ENCODE data around the gene RFLNA. TPM values are rescaled to one million over a fixed set of nuclear protein-coding genes. Genes with fewer than 3 reads are reported as not detected.

RFLNA gene
- total and polyA plus RNA-seq, 2 experiments from 2014 or later: 3.9 to 20.4 TPM

- no peak for TF ChIP-seq NANOG (IDR thresholded peaks at IDR 0.05; ENCODE audit: borderline replicate concordance)
- no peak for TF ChIP-seq CTCF (conservative IDR thresholded peaks at IDR 0.05; ENCODE audit: low read depth in 2 of 2)
- TF ChIP-seq EZH2phosphoT487 (IDR thresholded peaks at IDR 0.05; ENCODE audit: unreplicated experiment): no peak
- TF ChIP-seq ZNF114 (CRISPR knock-in tag; IDR thresholded peaks at IDR 0.05): no peak
- TF ChIP-seq ZNF331 (CRISPR knock-in tag; IDR thresholded peaks at IDR 0.05; ENCODE audit: low read depth): no peak
- TF ChIP-seq POLR2AphosphoS5 (IDR thresholded peaks at IDR 0.05; ENCODE audit: low read depth): no peak
These were observed 14.3 kb downstream of the RFLNA start (continued) for GRCh38 chr12:124309231-124309630.

- H3K27me3 ChIP-seq (ENCODE audit: insufficient read depth): no peaks in the 10 kb centered on the region
- TF ChIP-seq ZNF114 (CRISPR knock-in tag; IDR thresholded peaks at IDR 0.05) (no peak), POLR2AphosphoS5 (IDR thresholded peaks at IDR 0.05; ENCODE audit: low read depth) (no peak)
- no peak for ATAC-seq
These were observed 14.9 kb downstream of the RFLNA start for GRCh38 chr12:124309744-124310143.

GRCh38 chr12:124310178-124310577 lies 15.3 kb downstream of the RFLNA start:
- Histone ChIP-seq H3K9me2 (ENCODE audit: insufficient read depth) (no peaks in the 10 kb centered on the region), H3K79me2 (replicated peaks; ENCODE audit: insufficient read depth) (peaks cover under 1% of the 10 kb centered on the region; the same call in 1 of the 2 replicates), H3K4me2 (no peak overlapping the region), H3F3A (replicated peaks; ENCODE audit: low read depth) (no peaks in the 10 kb centered on the region), H3K4me3 (no peak overlapping the region), H3K27ac (ENCODE audit: low read depth) (no peak overlapping the region), H2AFZ (no peak overlapping the region), H3K4me1 (ENCODE audit: insufficient read depth) (no peaks in the 10 kb centered on the region), H3K27me3 (ENCODE audit: insufficient read depth) (no peaks in the 10 kb centered on the region), H3K36me3 (ENCODE audit: insufficient read depth) (no peaks in the 10 kb centered on the region; the same call in 1 of the 2 replicates), H4K20me1 (replicated peaks; ENCODE audit: insufficient read depth) (no peaks in the 10 kb centered on the region)
- Mint-ChIP-seq H3K4me1 (no peaks in the 10 kb centered on the region; the same call in 2 of the 3 replicates), H3K27me3 (ENCODE audit: insufficient read depth, low read depth, poor library complexity) (peaks cover 13% of the 10 kb centered on the region), H3K27ac (no peak overlapping the region), H3K9me3 (no peaks in the 10 kb centered on the region), H3K36me3 (ENCODE audit: low read depth) (peaks cover 16% of the 10 kb centered on the region), H3K4me3 (no peak overlapping the region)
- DNase-seq (ENCODE audit: low spot score): no peak
- no peak for ATAC-seq
- TF ChIP-seq EZH2 (IDR thresholded peaks at IDR 0.05; ENCODE audit: low read depth, unreplicated experiment) (no peak), ZNF462 (CRISPR knock-in tag; IDR thresholded peaks at IDR 0.05) (no peak), EZH2phosphoT487 (IDR thresholded peaks at IDR 0.05; ENCODE audit: unreplicated experiment) (no peak), CTCF (conservative IDR thresholded peaks at IDR 0.05; ENCODE audit: low read depth in 2 of 2) (no peak), ZNF331 (CRISPR knock-in tag; IDR thresholded peaks at IDR 0.05; ENCODE audit: low read depth) (no peak), NANOG (IDR thresholded peaks at IDR 0.05; ENCODE audit: borderline replicate concordance) (no peak), CREB1 (CRISPR knock-in tag; IDR thresholded peaks at IDR 0.05; ENCODE audit: low read depth) (no peak)

More at GRCh38 chr12:124309744-124310143, 14.9 kb downstream of the RFLNA start:
- H2AFZ ChIP-seq: no peak overlapping the region
- Mint-ChIP-seq H3K27ac (no peak overlapping the region), H3K27me3 (ENCODE audit: insufficient read depth, low read depth, poor library complexity) (peaks cover 14% of the 10 kb centered on the region), H3K36me3 (ENCODE audit: low read depth) (peaks cover 20% of the 10 kb centered on the region), H3K4me1 (no peaks in the 10 kb centered on the region; the same call in 2 of the 3 replicates), H3K9me3 (no peaks in the 10 kb centered on the region), H3K4me3 (no peak overlapping the region)
- no peaks in the 10 kb centered on the region for H3F3A ChIP-seq (replicated peaks; ENCODE audit: low read depth)
- no peak overlapping the region for H3K4me3 ChIP-seq
- no peak for DNase-seq (ENCODE audit: low spot score)
- no peaks in the 10 kb centered on the region for H4K20me1 ChIP-seq (replicated peaks; ENCODE audit: insufficient read depth)
- H3K4me2 ChIP-seq: no peak overlapping the region
- H3K27ac ChIP-seq (ENCODE audit: low read depth): no peak overlapping the region
- H3K79me2 ChIP-seq (replicated peaks; ENCODE audit: insufficient read depth): peaks cover 5% of the 10 kb centered on the region; the same call in 1 of the 2 replicates
- no peaks in the 10 kb centered on the region for H3K4me1 ChIP-seq (ENCODE audit: insufficient read depth)
- H3K36me3 ChIP-seq (ENCODE audit: insufficient read depth): no peaks in the 10 kb centered on the region
- H3K9me2 ChIP-seq (ENCODE audit: insufficient read depth): no peaks in the 10 kb centered on the region

Measured in GM23338 (cell line).